Activated CD4-positive, alpha-beta T cell treated with anti-CD3 and anti-CD28 coated beads, Interleukin-2, amount 50 U/mL, for 4 hours (primary cell): Measurements from ENCODE around the gene SMIM29.

Experiments
- DNase-seq, 2 experiments: peaks; one replicate each; pipeline ENCODE4 v3.0.0-alpha.2; 2020

The SMIM29 gene

GRCh38 chr6:34223956-34224940 is 24.6 kb downstream of the SMIM29 start:
- peak; percentile 91 to 93 for DNase-seq

GRCh38 chr6:34223381-34223955 is 25.3 kb downstream of the SMIM29 start:
- DNase-seq = no peak

- DNase-seq = no peak
Observed at GRCh38 chr6:34218691-34219090, 30.1 kb downstream of the SMIM29 start.

DNA sequence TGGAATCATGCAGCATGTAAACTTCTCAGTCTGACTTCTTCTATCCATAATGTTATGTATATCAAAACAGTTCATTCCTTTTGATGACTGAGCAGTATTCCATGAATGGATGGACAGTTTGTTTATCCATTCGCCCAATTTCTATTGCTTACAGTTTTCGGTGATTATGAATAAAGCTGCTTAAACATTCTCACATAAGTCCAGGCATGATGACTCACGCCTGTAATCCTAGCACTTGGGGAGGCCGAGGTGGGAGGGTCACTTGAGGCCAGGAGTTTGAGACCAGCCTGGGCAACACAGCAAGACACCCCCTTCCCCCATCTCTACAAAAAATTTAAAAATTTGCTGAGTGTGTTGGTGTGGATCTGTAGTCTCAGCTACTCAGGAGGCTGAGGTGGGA is 35.0 kb downstream of the SMIM29 start:
- no peak for DNase-seq

GRCh38 chr6:34207695-34208443 is 40.9 kb downstream of the SMIM29 start:
- DNase-seq = no peak

DNA sequence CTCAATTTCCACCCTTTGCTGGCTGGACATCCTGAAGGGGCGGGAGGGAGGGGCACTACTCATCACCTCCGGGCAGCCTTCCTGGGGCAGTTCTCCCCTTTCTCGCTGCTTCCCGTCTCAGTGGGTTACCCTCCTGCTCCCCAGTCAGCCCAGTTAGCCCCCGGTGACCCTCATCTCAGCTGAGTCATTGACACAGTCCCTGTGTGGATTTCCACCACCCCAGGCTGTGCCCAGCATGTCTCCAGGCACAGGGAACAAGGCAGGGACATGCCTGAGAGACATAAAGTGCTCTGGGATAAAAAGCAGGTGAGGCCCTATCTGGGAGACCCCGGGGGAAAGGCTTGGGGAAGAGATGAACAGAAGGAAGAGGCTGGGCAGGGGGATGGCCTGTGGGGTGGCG is 42.1 kb downstream of the SMIM29 start:
- DNase-seq = no peak

- DNase-seq = no peak
Observed at GRCh38 chr6:34205916-34206315, 42.9 kb downstream of the SMIM29 start.

GRCh38 chr6:34205466-34205865 is 43.3 kb downstream of the SMIM29 start:
- DNase-seq = no peak

GRCh38 chr6:34204693-34205092 is 44.1 kb downstream of the SMIM29 start:
- DNase-seq = no peak

DNA sequence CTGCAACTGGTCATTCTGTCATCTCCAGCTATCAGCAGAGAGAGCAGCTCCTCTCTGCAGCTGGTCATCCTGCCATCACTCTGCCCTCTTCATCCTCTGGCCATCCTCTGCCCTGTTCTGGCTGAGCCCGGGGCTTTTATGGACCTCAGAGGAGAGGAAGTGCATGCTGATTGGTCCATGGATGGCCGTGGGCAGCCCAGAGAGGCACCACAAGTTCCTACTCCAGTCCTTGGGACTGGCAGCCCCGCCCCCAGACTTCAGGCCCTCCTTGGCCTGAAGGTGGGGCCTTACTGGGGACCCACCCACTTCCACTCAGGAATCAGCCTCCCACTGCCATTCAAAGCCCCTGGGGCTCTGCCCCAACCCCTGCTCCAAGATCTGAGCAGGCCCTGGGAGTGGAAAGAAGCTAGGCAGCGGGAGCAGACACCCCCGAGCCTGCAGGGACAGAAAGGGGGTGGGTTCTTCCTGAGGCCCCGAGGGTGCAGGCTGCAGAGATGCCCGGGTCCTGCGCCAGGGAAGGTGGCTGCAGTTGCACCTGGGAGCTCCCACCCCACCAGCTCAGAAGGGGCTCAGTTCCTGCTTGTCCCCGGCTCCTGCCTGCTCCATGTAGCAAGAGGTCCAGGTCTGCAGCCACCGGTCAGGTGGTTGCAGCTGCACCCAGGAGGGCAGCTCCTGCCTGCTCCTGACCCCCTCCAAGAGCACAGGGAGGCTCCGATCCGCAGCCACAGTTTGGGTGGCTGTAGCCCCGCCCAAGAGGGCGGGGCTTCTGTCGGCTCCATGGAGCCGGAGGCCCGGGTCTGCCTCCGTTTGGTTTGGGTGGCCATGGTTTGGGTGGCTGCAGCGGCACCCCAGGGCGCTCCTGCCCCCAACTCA is 46.2 kb downstream of the SMIM29 start:
- no peak for DNase-seq

- no peak for DNase-seq
Observed at GRCh38 chr6:34201455-34202107, 47.2 kb downstream of the SMIM29 start.

DNA sequence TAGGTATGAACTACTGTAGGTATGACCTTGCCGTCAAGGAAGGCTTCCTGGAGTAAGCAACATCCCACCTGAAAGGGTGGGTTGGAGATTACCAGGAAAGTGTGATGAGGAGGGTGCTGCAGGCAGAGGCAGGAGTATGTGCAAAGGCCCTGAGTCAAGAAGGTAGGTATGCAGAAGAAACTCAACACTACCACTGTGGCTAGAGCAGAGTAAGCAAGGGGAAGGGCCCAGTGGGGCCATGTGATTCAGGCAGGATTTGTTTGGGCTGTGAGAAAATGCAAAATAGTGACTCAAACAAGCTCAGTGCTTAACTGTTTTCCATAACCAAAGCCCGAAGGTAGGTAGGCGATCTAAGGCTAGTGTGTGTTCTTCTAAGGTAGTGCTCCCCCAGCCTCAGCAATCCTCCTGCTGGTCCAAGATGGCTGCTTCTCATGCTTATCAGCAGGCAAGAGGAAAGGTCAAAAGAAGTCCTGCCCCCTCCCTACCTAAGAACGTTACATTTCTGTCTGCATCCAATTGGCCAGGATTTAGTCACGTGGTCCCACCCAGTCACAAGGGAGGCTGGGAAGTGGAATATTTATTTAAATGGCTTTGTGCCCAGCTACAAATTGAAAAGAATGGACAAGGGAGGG is 48.4 kb downstream of the SMIM29 start:
- no peak for DNase-seq

DNA sequence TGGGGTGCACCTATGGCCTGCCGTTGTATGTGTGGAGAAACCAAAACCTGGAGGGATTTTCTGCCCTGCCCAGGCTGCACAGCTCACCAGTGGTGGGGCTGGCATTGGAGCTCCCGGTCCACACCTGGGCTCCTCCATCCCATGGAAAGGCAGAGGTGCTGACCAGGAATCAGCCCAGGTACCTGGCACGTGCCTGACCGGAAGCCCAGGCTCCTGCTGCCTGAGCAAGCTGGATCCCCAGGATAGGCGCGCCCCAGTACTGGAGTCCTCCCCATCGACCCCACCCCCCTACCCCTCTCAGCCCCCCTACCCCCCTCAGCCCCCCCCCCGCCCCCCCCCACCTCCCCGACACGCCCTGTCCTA is 52.0 kb downstream of the SMIM29 start:
- DNase-seq = no peak
